K562 (cell line): ENCODE measurements around the gene PYGM. TPM values are rescaled to one million over a fixed set of nuclear protein-coding genes. Genes with fewer than 3 reads are reported as not detected.

Source experiments
- ATAC-seq: fragments of 200-7000 bp; cut with Tn5 transposase; 3 replicates; pipeline ENCODE4 v1.9.1; 2020; ENCODE audit warnings: moderate library complexity
- BruUV-seq: library from RNA; stranded (reverse); fragments of 400-500 nt; replicated peaks from 2 replicates; lab custom pipeline; 2021; lab: Mats Ljungman, UMichigan
- CTCF ChIA-PET: fragments of 300-600 bp; formaldehyde crosslinking; extraction: SDS; loops from one replicate; lab custom pipeline; 2021; ENCODE audit warnings: low intra/inter-chr PET ratio; lab: Yijun Ruan, JAX
- POLR2A ChIA-PET: fragments of 300-600, 350-650 bp; sonication (Branson Sonifier 250); formaldehyde crosslinking; extraction: SDS; loops from one replicate; lab custom pipeline; 2021; ENCODE audit warnings: antibody characterized with exemption, inconsistent platforms; lab: Yijun Ruan, JAX
- DNase-seq, 4 experiments: peaks; one replicate each; pipeline versions ENCODE4 v3.0.0 to v3.0.0-alpha.2; 2011 to 2018; ENCODE audit warnings: low spot score in 3 of 4, mixed read lengths in 3 of 4; ENCODE audit errors: extremely low read depth in 1 of 4
- FAIRE-seq: peaks from 2 replicates; lab custom pipeline; 2011; peaks lifted over from hg19 to GRCh38; lab: Jason Lieb, UNC
- H2AFZ ChIP-seq: 2 replicates; pipeline ENCODE4 v1.6.0; 2011; ENCODE audit warnings: low read depth, low read length, control low read depth, inconsistent platforms
- H3K27ac ChIP-seq: fragments of 200-600 bp; 3 replicates; pipeline ENCODE4 v1.8.0; 2011; ENCODE audit warnings: low read depth, mild to moderate bottlenecking, control low read depth, inconsistent platforms, low read length, moderate library complexity, mixed read lengths; ENCODE audit errors: extremely low read depth
- H3K27me3 ChIP-seq, 2 experiments: fragments of 300-600 bp in 1 of 2; 2 replicates in 1 of 2; 3 replicates in 1 of 2; pipeline versions ENCODE4 v1.6.0 to v1.8.0; 2011; ENCODE audit warnings: inconsistent platforms in 2 of 2, low read length in 2 of 2, mild to moderate bottlenecking in 1 of 2, mixed read lengths in 1 of 2, moderate library complexity in 1 of 2; ENCODE audit not compliant: control insufficient read depth in 2 of 2, insufficient read depth in 2 of 2
- H3K36me3 ChIP-seq: fragments of 300-600 bp; 3 replicates; pipeline ENCODE4 v1.8.0; 2011; ENCODE audit warnings: mild to moderate bottlenecking, low read length, inconsistent platforms; ENCODE audit not compliant: control insufficient read depth, insufficient read depth
- H3K4me1 ChIP-seq, 2 experiments: fragments of 200-600 bp in 1 of 2; replicated peaks in 1 of 2; 2 replicates in 1 of 2; 3 replicates in 1 of 2; pipeline versions ENCODE4 v1.5.1 to v1.8.0; 2011; ENCODE audit warnings: inconsistent platforms in 2 of 2, low read length in 2 of 2, mild to moderate bottlenecking in 1 of 2, mixed read lengths in 1 of 2, moderate library complexity in 1 of 2; ENCODE audit not compliant: control insufficient read depth in 2 of 2, insufficient read depth in 2 of 2
- H3K4me2 ChIP-seq: 2 replicates; pipeline ENCODE4 v1.6.1; 2011; ENCODE audit warnings: low read length, control low read depth, inconsistent platforms, mixed read lengths; ENCODE audit not compliant: insufficient read depth
- H3K4me3 ChIP-seq: fragments of 200-600 bp; sonication (generic), shearing (Covaris generic); 2 replicates; pipeline ENCODE4 v1.5.1; 2016; ENCODE audit warnings: control low read depth, inconsistent platforms
- H3K79me2 ChIP-seq: fragments of 200-600 bp; 3 replicates; pipeline ENCODE4 v1.8.0; 2011; ENCODE audit warnings: low read length, inconsistent platforms; ENCODE audit not compliant: control insufficient read depth, insufficient read depth
- H3K9ac ChIP-seq, 2 experiments: 2 replicates each; pipeline versions ENCODE4 v1.6.0 to v1.6.1; 2011; ENCODE audit warnings: low read depth in 2 of 2, low read length in 2 of 2, control low read depth in 1 of 2, inconsistent platforms in 1 of 2, mild to moderate bottlenecking in 1 of 2, mixed read lengths in 1 of 2; ENCODE audit not compliant: insufficient read depth in 1 of 2
- H3K9me1 ChIP-seq: one replicate; pipeline ENCODE4 v1.6.0; 2011; ENCODE audit warnings: inconsistent platforms, mild to moderate bottlenecking, low read length, moderate library complexity; ENCODE audit not compliant: control insufficient read depth, insufficient read depth
- H3K9me3 ChIP-seq: replicated peaks from 2 replicates; pipeline ENCODE4 v1.5.1; 2011; ENCODE audit warnings: low read depth, low read length, inconsistent platforms; ENCODE audit not compliant: control insufficient read depth, insufficient read depth
- H4K20me1 ChIP-seq: replicated peaks from 2 replicates; pipeline ENCODE4 v1.6.1; 2011; ENCODE audit warnings: low read length, inconsistent platforms, mixed read lengths; ENCODE audit not compliant: control insufficient read depth, insufficient read depth
- CBFA2T3 ChIP-seq: fragments of 450-650 bp; IDR thresholded peaks from 2 replicates; pipeline ENCODE4 v1.6.1; 2017
- CEBPB ChIP-seq: fragments of 450-650 bp; IDR thresholded peaks from 2 replicates; pipeline ENCODE4 v1.6.1; 2016; ENCODE audit warnings: missing genetic modification characterization, missing compliant biosample characterization
- CXXC5 ChIP-seq: fragments of 250-450 bp; sonication (Bioruptor Pico); IDR thresholded peaks from 2 replicates; pipeline ENCODE4 v1.8.0; 2022; ENCODE audit warnings: inconsistent platforms, mild to moderate bottlenecking, moderate library complexity
- HDAC3 ChIP-seq: fragments of 450-650 bp; IDR thresholded peaks from 2 replicates; pipeline ENCODE4 v1.6.1; 2018; ENCODE audit warnings: borderline replicate concordance, mild to moderate bottlenecking, moderate library complexity; ENCODE audit not compliant: partially characterized antibody
- HNRNPL ChIP-seq: fragments of 200-400 bp; formaldehyde crosslinking; IDR thresholded peaks from 2 replicates; pipeline ENCODE4 v1.6.1; 2017; ENCODE audit warnings: low read depth, mild to moderate bottlenecking, low read length
- IFI16 ChIP-seq: fragments of 250-450 bp; sonication (Bioruptor Pico); IDR thresholded peaks from 2 replicates; pipeline ENCODE4 v2.1.2; 2022; ENCODE audit warnings: mild to moderate bottlenecking, inconsistent platforms
- MYC ChIP-seq, 2 experiments: fragments of 250-450 bp in 1 of 2; sonication (Bioruptor Pico) in 1 of 2; IDR thresholded peaks; 2 replicates each; pipeline versions ENCODE4 v1.5.1 to v1.6.1; 2012 to 2021; ENCODE audit warnings: low read depth in 2 of 2, borderline replicate concordance in 1 of 2, improper control_type of control experiment in 1 of 2, low read length in 1 of 2, mild to moderate bottlenecking in 1 of 2, moderate library complexity in 1 of 2
- TRIM28 ChIP-seq: fragments of 450-650 bp; IDR thresholded peaks from 2 replicates; pipeline ENCODE4 v1.6.1; 2017
- ZNF444 ChIP-seq: fragments of 250-450 bp; sonication (Bioruptor Pico); IDR thresholded peaks from 2 replicates; pipeline ENCODE4 v1.4.0; 2020; ENCODE audit warnings: mild to moderate bottlenecking, moderate library complexity
- ZNF512 ChIP-seq: IDR thresholded peaks from 2 replicates; pipeline ENCODE4 v1.6.1; 2016; ENCODE audit warnings: missing genetic modification characterization, missing compliant biosample characterization
- ZSCAN29 ChIP-seq: fragments of 450-650 bp; IDR thresholded peaks from 2 replicates; pipeline ENCODE4 v1.6.1; 2017
- WGBS: fragments of 100-300 bp; shearing (Covaris generic); methylation state at CpG from one replicate; pipeline ENCODE4 v1.1.6; 2016; ENCODE audit warnings: low coverage, mixed read lengths; ENCODE audit not compliant: insufficient coverage; ENCODE audit errors: missing lambda C conversion rate; 5-methylcytosine and 5-hydroxymethylcytosine counted together
- in situ Hi-C: fragments of 300-500 bp; cut with MboI; formaldehyde crosslinking; loops from 4 replicates; pipeline ENCODE4 v1.15.0; 2018; ENCODE audit warnings: inconsistent platforms, mixed read lengths
- intact Hi-C: fragments of 100-400 bp; cut with micrococcal nuclease; formaldehyde crosslinking; loops from 2 replicates; pipeline ENCODE4 v1.14.2; 2022
- polyA plus RNA-seq, 8 experiments: library from polyadenylated mRNA; depleted of rRNA in 4 of 8; stranded (reverse) in 5 of 8; unstranded in 3 of 8; fragments of >200 nt; fragmentation: Nextera tagmentation in 2 of 8; fragmentation: Illumina TruSeq in 1 of 8; extraction: Ambion mirVana in 2 of 8; extraction: Trizol in 1 of 8; gene quantifications; 2 replicates each; pipeline versions ENCODE4 v1.2.1 to v1.2.3, GENCODE V29; 2011 to 2014; ENCODE audit warnings: inconsistent platforms in 1 of 8, missing spikeins in 1 of 8
- total RNA-seq, 7 experiments: library from RNA; depleted of rRNA in 6 of 7; stranded (reverse); fragments of >200 nt in 6 of 7; fragmentation: Illumina TruSeq in 2 of 7; extraction: Trizol in 2 of 7; gene quantifications; 2 replicates each; pipeline versions ENCODE4 v1.2.1 to v1.2.3, GENCODE V29; 2011 to 2021; ENCODE audit warnings: low replicate concordance in 1 of 7
- TF ChIP-seq, protein P1 (sequence below): fragments of 250-450 bp; sonication (Bioruptor Pico); IDR thresholded peaks from 2 replicates; pipeline ENCODE4 v1.8.0; 2022; ENCODE audit warnings: inconsistent platforms, mild to moderate bottlenecking, moderate library complexity, borderline replicate concordance
- TF ChIP-seq, protein P2 (sequence below): sonication (generic); formaldehyde crosslinking; IDR thresholded peaks from 2 replicates; pipeline ENCODE4 v1.8.1; 2023; ENCODE audit warnings: mild to moderate bottlenecking, missing genetic modification reagents

Gene PYGM
- total and polyA plus RNA-seq, 9 of the 15 experiments (the other 6 are each of a cell fraction or from before 2014, with no cell fraction given), result 0.07 to 1.5 (median 0.68) TPM

- Histone ChIP-seq H3K9me1 (no peaks in the 10 kb centered on the region), H3K36me3 (no peaks in the 10 kb centered on the region), H3K27me3 (peaks cover 17 to 43% of the 10 kb centered on the region in 2 experiments), H3K27ac (no peak overlapping the region), H4K20me1 (peaks cover 22% of the 10 kb centered on the region), H3K9ac (no peak overlapping the region), H3K79me2 (no peaks in the 10 kb centered on the region), H3K9me3 (no peaks in the 10 kb centered on the region), H3K4me3 (no peak overlapping the region), H3K4me1 (peaks cover 0 to 27% of the 10 kb centered on the region in 2 experiments; a peak in 3 of 5 replicates), H2AFZ (no peak overlapping the region), H3K4me2 (no peak overlapping the region)
- in situ Hi-C loops (no loop called here), intact Hi-C loops (loop anchor here (10.0 kb wide), 1 partner anchor 67 kb away; no protein-coding TSS in a partner anchor)
- WGBS, result 0% methylated on average over 3 of the region's 3 CpGs
- no peak for FAIRE-seq
- no TSS peak for BruUV-seq
- ChIA-PET POLR2A (interaction anchor here (1.0 kb wide), 1 partner anchor 8 kb away, joined by 3 read pairs; no protein-coding TSS in a partner anchor), CTCF (no interaction called here)
- ATAC-seq, result no peak
- TF ChIP-seq, protein P1, sequence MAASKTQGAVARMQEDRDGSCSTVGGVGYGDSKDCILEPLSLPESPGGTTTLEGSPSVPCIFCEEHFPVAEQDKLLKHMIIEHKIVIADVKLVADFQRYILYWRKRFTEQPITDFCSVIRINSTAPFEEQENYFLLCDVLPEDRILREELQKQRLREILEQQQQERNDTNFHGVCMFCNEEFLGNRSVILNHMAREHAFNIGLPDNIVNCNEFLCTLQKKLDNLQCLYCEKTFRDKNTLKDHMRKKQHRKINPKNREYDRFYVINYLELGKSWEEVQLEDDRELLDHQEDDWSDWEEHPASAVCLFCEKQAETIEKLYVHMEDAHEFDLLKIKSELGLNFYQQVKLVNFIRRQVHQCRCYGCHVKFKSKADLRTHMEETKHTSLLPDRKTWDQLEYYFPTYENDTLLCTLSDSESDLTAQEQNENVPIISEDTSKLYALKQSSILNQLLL (CRISPR knock-in tag), result no peak
- TF ChIP-seq, protein P2, sequence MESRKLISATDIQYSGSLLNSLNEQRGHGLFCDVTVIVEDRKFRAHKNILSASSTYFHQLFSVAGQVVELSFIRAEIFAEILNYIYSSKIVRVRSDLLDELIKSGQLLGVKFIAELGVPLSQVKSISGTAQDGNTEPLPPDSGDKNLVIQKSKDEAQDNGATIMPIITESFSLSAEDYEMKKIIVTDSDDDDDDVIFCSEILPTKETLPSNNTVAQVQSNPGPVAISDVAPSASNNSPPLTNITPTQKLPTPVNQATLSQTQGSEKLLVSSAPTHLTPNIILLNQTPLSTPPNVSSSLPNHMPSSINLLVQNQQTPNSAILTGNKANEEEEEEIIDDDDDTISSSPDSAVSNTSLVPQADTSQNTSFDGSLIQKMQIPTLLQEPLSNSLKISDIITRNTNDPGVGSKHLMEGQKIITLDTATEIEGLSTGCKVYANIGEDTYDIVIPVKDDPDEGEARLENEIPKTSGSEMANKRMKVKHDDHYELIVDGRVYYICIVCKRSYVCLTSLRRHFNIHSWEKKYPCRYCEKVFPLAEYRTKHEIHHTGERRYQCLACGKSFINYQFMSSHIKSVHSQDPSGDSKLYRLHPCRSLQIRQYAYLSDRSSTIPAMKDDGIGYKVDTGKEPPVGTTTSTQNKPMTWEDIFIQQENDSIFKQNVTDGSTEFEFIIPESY (CRISPR knock-in tag), result no peak
- TF ChIP-seq CBFA2T3 (no peak), CEBPB (tag) (no peak), HDAC3 (no peak), CXXC5 (CRISPR knock-in tag) (no peak), ZNF512 (tag) (no peak), ZSCAN29 (no peak), MYC (IDR thresholded peaks at IDR 0.05; ENCODE audit: low read depth, low read length) (no peak), MYC (CRISPR knock-in tag; IDR thresholded peaks at IDR 0.05; ENCODE audit: borderline replicate concordance, low read depth) (no peak), HNRNPL (no peak), TRIM28 (no peak), ZNF444 (CRISPR knock-in tag) (no peak), IFI16 (CRISPR knock-in tag) (no peak)
- DNase-seq, result no peak
Measured at GRCh38 chr11:64721359-64721699, 38.4 kb downstream of the PYGM start.
